SK-N-MC (cell line): ENCODE measurements around the gene ZNF239.
"Not testable (repeated sequence)": the region's sequence is repeated elsewhere in the genome, so short reads cannot be mapped to it uniquely, and the experiment has no call there.

Experiments used
- DNase-seq: peaks from one replicate; pipeline ENCODE4 v3.0.0-alpha.2; 2011; ENCODE audit warnings: low read depth, low spot score
- H3K27ac ChIP-seq: fragments of 200-600 bp; sonication (generic); 2 replicates; pipeline ENCODE4 v1.5.1; 2016; ENCODE audit warnings: mixed run types
- H3K36me3 ChIP-seq: fragments of 200-600 bp; sonication (generic); 2 replicates; pipeline ENCODE4 v1.6.1; 2017; ENCODE audit warnings: antibody characterized with exemption, low read length, mixed read lengths; ENCODE audit not compliant: insufficient read depth
- H3K4me3 ChIP-seq: fragments of 200-600 bp; sonication (generic); 2 replicates; pipeline ENCODE4 v1.5.1; 2016
- H3K9ac ChIP-seq: fragments of 200-600 bp; sonication (generic); 2 replicates; pipeline ENCODE4 v1.8.0; 2017; ENCODE audit warnings: mixed run types, mixed read lengths; ENCODE audit not compliant: insufficient read length
- H3K9me3 ChIP-seq: fragments of 200-600 bp; sonication (generic); 2 replicates; pipeline ENCODE4 v1.6.1; 2017; ENCODE audit warnings: low read depth, mild to moderate bottlenecking, antibody characterized with exemption, low read length, moderate library complexity, mixed read lengths
- EZH2 ChIP-seq: fragments of 200-600 bp; sonication (generic); IDR thresholded peaks from one replicate; pipeline ENCODE4 v1.6.1; 2017; ENCODE audit warnings: antibody characterized with exemption
- FOXP2 ChIP-seq: optimal IDR thresholded peaks from 2 replicates; pipeline ENCODE3; 2011; ENCODE audit warnings: mild to moderate bottlenecking, moderate library complexity; ENCODE audit not compliant: insufficient read depth; ENCODE audit errors: extremely low read length, control extremely low read depth
- POLR2AphosphoS5 ChIP-seq: IDR thresholded peaks from 2 replicates; pipeline ENCODE4 v1.6.1; 2012; ENCODE audit warnings: mild to moderate bottlenecking, low read depth, low read length, borderline replicate concordance

Gene ZNF239

GRCh38 chr10:43605850-43606322 is 31.5 kb upstream of the ZNF239 start:
- DNase-seq = no peak
- H3K9me3 ChIP-seq = no peaks in the 10 kb centered on the region
- H3K27ac ChIP-seq = no peak overlapping the region
- no peaks in the 10 kb centered on the region; the same call in 1 of the 2 replicates for H3K36me3 ChIP-seq
- H3K9ac ChIP-seq = no peak overlapping the region
- peak overlapping the region; percentile 78 for H3K4me3 ChIP-seq
- TF ChIP-seq FOXP2 (no peak), EZH2 (no peak), POLR2AphosphoS5 (no peak)

DNA sequence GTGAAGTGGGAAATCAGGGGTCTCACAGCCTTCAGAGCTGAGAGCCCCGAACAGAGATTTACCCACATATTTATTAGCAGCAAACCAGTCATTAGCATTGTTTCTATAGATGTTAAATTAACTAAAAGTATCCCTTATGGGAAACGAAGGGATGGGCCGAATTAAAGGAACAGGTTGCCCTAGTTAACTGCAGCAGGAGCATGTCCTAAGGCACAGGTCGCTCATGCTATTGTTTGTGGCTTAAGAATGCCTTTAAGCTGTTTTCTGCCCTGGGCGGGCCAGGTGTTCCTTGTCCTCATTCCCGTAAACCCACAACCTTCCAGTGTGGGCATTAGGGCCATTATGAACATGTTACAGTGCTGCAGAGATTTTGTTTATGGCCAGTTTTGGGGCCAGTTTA is 27.2 kb upstream of the ZNF239 start:
- H3K27ac ChIP-seq, H3K9ac ChIP-seq, H3K36me3 ChIP-seq, H3K4me3 ChIP-seq, H3K9me3 ChIP-seq, DNase-seq: not testable (repeated sequence)

GRCh38 chr10:43599333-43599732 is 24.9 kb upstream of the ZNF239 start:
- Histone ChIP-seq H3K9me3 (no peaks in the 10 kb centered on the region), H3K36me3 (no peaks in the 10 kb centered on the region), H3K27ac (no peak overlapping the region), H3K4me3 (no peak overlapping the region), H3K9ac (no peak overlapping the region)
- TF ChIP-seq FOXP2 (no peak), POLR2AphosphoS5 (no peak), EZH2 (no peak)
- no peak for DNase-seq

DNA sequence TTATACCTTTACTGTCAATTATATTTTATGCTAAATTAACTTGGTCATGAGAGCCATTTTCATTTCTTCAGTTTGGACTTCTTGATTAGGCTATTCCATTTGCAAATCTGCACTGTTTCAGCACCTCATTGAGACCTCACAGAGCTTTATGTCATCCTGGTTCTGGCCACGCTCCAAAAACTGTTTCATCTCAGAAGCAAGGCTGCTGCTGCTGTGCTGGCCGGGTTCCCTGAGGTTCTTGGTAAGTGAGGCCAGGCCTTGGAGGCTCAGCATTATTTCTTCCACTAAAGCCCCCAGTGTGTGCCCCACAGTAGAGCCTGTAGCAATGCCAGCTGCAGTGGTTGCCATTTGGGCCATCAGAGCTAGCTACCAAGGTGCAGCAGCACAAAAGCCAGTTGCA is 24.0 kb upstream of the ZNF239 start:
- Histone ChIP-seq H3K4me3 (no peak overlapping the region), H3K27ac (no peak overlapping the region), H3K9me3 (no peaks in the 10 kb centered on the region), H3K36me3 (no peaks in the 10 kb centered on the region), H3K9ac (no peak overlapping the region)
- DNase-seq = no peak
- no peak for TF ChIP-seq POLR2AphosphoS5
- no peak for TF ChIP-seq EZH2

- Histone ChIP-seq H3K9ac (no peak overlapping the region), H3K4me3 (no peak overlapping the region), H3K36me3 (no peaks in the 10 kb centered on the region), H3K9me3 (no peaks in the 10 kb centered on the region), H3K27ac (no peak overlapping the region)
- TF ChIP-seq EZH2 = no peak
- no peak for TF ChIP-seq POLR2AphosphoS5
- no peak for TF ChIP-seq FOXP2
- DNase-seq = no peak
These were observed 22.1 kb upstream of the ZNF239 start for GRCh38 chr10:43596546-43596945.

- Histone ChIP-seq H3K4me3 (no peak overlapping the region), H3K9me3 (no peaks in the 10 kb centered on the region), H3K36me3 (no peaks in the 10 kb centered on the region), H3K27ac (no peak overlapping the region), H3K9ac (no peak overlapping the region)
- TF ChIP-seq FOXP2 (no peak), EZH2 (no peak), POLR2AphosphoS5 (no peak)
- no peak for DNase-seq
These were observed 21.4 kb upstream of the ZNF239 start for GRCh38 chr10:43595739-43596298.

DNA sequence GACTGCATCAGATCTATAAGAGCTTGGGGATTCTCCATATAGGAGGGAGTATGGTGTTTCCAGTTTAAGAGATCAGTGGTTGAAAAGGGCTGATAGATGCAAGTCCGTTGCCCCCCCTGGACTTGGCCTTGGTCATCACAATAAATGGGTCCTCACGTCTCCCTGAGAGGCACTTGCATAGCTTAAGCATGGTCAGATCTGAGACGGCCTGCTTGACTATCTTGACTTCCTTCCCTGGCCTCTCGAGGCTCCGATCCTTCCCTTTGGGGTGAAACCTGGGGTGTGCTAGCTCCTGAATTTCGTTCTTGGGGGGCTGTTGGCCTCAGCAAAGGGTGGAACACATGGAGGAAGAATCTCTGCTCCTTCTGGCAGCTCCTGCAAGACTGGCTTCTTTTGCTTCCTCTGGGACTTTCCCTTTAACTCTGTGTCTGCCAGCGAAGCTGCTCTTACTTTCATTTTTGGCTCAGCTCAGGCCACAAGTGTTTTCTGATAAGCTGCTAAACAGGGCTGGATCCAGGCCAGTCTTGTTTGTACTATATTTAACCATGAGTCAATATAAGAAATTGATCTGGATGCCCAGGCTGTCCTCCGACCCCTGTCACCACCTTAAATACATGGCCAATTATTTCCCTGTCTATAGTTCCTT is 20.7 kb upstream of the ZNF239 start:
- no peak overlapping the region for H3K27ac ChIP-seq
- TF ChIP-seq EZH2 = no peak
- TF ChIP-seq FOXP2 = no peak
- TF ChIP-seq POLR2AphosphoS5 = no peak
- H3K4me3 ChIP-seq = no peak overlapping the region
- H3K36me3 ChIP-seq = no peaks in the 10 kb centered on the region
- H3K9ac ChIP-seq = no peak overlapping the region
- H3K9me3 ChIP-seq = no peaks in the 10 kb centered on the region
- DNase-seq = no peak

GRCh38 chr10:43591303-43591904 is 17.0 kb upstream of the ZNF239 start:
- H3K4me3 ChIP-seq = no peak overlapping the region
- no peak for DNase-seq
- no peak for TF ChIP-seq FOXP2
- TF ChIP-seq EZH2 = no peak
- TF ChIP-seq POLR2AphosphoS5 = no peak
- no peak overlapping the region for H3K27ac ChIP-seq
- no peaks in the 10 kb centered on the region for H3K9me3 ChIP-seq
- H3K9ac ChIP-seq = no peak overlapping the region
- no peaks in the 10 kb centered on the region for H3K36me3 ChIP-seq

- H3K36me3 ChIP-seq, H3K9ac ChIP-seq, DNase-seq, H3K4me3 ChIP-seq, H3K27ac ChIP-seq, H3K9me3 ChIP-seq: not testable (repeated sequence)
These were observed 12.3 kb upstream of the ZNF239 start for GRCh38 chr10:43586730-43587115.
